ENCODE measurements around the gene GOLGA3. TPM values are rescaled to one million over a fixed set of nuclear protein-coding genes. Genes with fewer than 3 reads are reported as not detected.
A peak's percentile ranks its signal among the peaks of the same experiment; 100 is the strongest.

Gene GOLGA3
- total and polyA plus RNA-seq, 9 of the 15 experiments (the other 6 are each of a cell fraction or from before 2014, with no cell fraction given) = 1.9 to 48.1 (median 18.4) TPM

- TF ChIP-seq ZBTB5 (IDR thresholded peaks at IDR 0.05) (no peak), NR2C2 (CRISPR knock-in tag; IDR thresholded peaks at IDR 0.05) (no peak), NR2C2 (tag; IDR thresholded peaks at IDR 0.05) (no peak)
Observed at GRCh38 chr12:132807295-132808092, 21.2 kb downstream of the GOLGA3 start (continued).

GRCh38 chr12:132806857-132807256, 21.8 kb downstream of the GOLGA3 start:
- intact Hi-C loops (cut with micrococcal nuclease) = no loop called here
- H3K9ac ChIP-seq (ENCODE audit: insufficient read depth in 1 of 2, low read depth in 2 of 2, low read length in 2 of 2) = no peak overlapping the region
- no peaks in the 10 kb centered on the region for H3K9me3 ChIP-seq (replicated peaks; ENCODE audit: control insufficient read depth, insufficient read depth, low read depth, low read length)
- H3K9me1 ChIP-seq (ENCODE audit: control insufficient read depth, insufficient read depth, low read length) = peaks cover 8% of the 10 kb centered on the region
- FAIRE-seq = no peak
- no peak overlapping the region for H3K4me3 ChIP-seq
- no peak for ATAC-seq
- in situ Hi-C loops (cut with MboI) = no loop called here
- peaks cover 0 to 13% of the 10 kb centered on the region in 2 experiments; a peak in 3 of 5 replicates for H3K4me1 ChIP-seq (replicated peaks in 1 of 2; ENCODE audit: control insufficient read depth in 2 of 2, insufficient read depth in 2 of 2, low read length in 2 of 2)
- WGBS (ENCODE audit: insufficient coverage, low coverage, missing lambda C conversion rate) = 95% methylated on average over 18 of the region's 18 CpGs
- no peaks in the 10 kb centered on the region for H3K27me3 ChIP-seq (ENCODE audit: control insufficient read depth in 2 of 2, insufficient read depth in 2 of 2, low read length in 2 of 2)
- H3K27ac ChIP-seq (ENCODE audit: extremely low read depth, low read depth, low read length) = no peak overlapping the region
- H3K36me3 ChIP-seq (ENCODE audit: control insufficient read depth, insufficient read depth, low read length) = peaks cover 69% of the 10 kb centered on the region
- CTCF ChIA-PET (ENCODE audit: low intra/inter-chr PET ratio) = no interaction called here
- H2AFZ ChIP-seq (ENCODE audit: low read depth, low read length) = no peak overlapping the region
- H3K4me2 ChIP-seq (ENCODE audit: insufficient read depth, low read length) = no peak overlapping the region
- H3K79me2 ChIP-seq (ENCODE audit: control insufficient read depth, insufficient read depth, low read length) = peaks cover 28% of the 10 kb centered on the region
- no peak for TF ChIP-seq MXD1 (CRISPR knock-in tag; IDR thresholded peaks at IDR 0.05; ENCODE audit: borderline replicate concordance, poor library complexity, severe bottlenecking)
- peak; percentile 40; the same call in 1 of the 2 replicates for TF ChIP-seq POLR2G (IDR thresholded peaks at IDR 0.05; ENCODE audit: low read depth, low read length)
- H4K20me1 ChIP-seq (replicated peaks; ENCODE audit: control insufficient read depth, insufficient read depth, low read length) = peaks cover 24% of the 10 kb centered on the region
- POLR2A ChIA-PET = no interaction called here
- BruUV-seq (replicated peaks) = no TSS peak
- no peak for DNase-seq (ENCODE audit: extremely low read depth in 1 of 4, low spot score in 3 of 4)
